ENCODE results near the gene PACSIN1. TPM values are rescaled to one million over a fixed set of nuclear protein-coding genes. Genes with fewer than 3 reads are reported as not detected.

Gene PACSIN1
- total RNA-seq, 1 experiment from 2014 or later = 0.26 TPM

DNA sequence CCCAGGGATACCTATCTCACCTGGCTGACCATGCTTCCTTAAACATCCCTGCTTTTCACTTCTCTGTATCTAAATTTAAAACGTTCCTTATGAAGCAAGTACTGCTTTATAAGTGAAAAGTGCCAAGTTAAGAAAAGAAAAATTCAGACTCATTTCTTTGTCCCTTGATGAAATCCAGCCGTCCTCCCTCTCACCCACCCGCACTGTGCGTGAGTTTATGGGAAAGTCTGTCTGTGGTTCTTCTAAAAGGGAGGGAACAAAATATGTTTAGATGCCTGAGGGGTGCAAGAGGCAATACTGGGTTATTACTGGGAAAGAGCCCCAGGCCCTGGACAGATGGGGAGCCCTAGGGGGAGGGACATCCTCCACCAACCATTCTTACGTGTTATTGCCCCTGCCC lies 59.1 kb downstream of the PACSIN1 start:
- peaks cover 19% of the 10 kb centered on the region for H3K4me1 Mint-ChIP-seq (ENCODE audit: low read depth, unreplicated experiment)
- CTCF ChIA-PET = no interaction called here
- TF ChIP-seq, protein P1, sequence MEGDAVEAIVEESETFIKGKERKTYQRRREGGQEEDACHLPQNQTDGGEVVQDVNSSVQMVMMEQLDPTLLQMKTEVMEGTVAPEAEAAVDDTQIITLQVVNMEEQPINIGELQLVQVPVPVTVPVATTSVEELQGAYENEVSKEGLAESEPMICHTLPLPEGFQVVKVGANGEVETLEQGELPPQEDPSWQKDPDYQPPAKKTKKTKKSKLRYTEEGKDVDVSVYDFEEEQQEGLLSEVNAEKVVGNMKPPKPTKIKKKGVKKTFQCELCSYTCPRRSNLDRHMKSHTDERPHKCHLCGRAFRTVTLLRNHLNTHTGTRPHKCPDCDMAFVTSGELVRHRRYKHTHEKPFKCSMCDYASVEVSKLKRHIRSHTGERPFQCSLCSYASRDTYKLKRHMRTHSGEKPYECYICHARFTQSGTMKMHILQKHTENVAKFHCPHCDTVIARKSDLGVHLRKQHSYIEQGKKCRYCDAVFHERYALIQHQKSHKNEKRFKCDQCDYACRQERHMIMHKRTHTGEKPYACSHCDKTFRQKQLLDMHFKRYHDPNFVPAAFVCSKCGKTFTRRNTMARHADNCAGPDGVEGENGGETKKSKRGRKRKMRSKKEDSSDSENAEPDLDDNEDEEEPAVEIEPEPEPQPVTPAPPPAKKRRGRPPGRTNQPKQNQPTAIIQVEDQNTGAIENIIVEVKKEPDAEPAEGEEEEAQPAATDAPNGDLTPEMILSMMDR (IDR thresholded peaks at IDR 0.05; ENCODE audit: unreplicated experiment) = no peak
- no peaks in the 10 kb centered on the region for H3K9me3 Mint-ChIP-seq (ENCODE audit: low read depth, unreplicated experiment)
- BruUV-seq (replicated peaks) = no TSS peak
- no peaks in the 10 kb centered on the region for H3K36me3 Mint-ChIP-seq (ENCODE audit: insufficient read depth, unreplicated experiment)
- H3K27ac Mint-ChIP-seq (ENCODE audit: unreplicated experiment) = no peak overlapping the region
- intact Hi-C loops (cut with micrococcal nuclease; ENCODE audit: unreplicated experiment) = loop anchor here (5.0 kb wide), 1 partner anchor 63 kb away; no protein-coding TSS in a partner anchor
- DNase-seq = no peak
- H3K27me3 Mint-ChIP-seq (ENCODE audit: unreplicated experiment) = peaks cover 32% of the 10 kb centered on the region
- H3K4me3 Mint-ChIP-seq (ENCODE audit: low read depth, unreplicated experiment) = no peak overlapping the region

DNA sequence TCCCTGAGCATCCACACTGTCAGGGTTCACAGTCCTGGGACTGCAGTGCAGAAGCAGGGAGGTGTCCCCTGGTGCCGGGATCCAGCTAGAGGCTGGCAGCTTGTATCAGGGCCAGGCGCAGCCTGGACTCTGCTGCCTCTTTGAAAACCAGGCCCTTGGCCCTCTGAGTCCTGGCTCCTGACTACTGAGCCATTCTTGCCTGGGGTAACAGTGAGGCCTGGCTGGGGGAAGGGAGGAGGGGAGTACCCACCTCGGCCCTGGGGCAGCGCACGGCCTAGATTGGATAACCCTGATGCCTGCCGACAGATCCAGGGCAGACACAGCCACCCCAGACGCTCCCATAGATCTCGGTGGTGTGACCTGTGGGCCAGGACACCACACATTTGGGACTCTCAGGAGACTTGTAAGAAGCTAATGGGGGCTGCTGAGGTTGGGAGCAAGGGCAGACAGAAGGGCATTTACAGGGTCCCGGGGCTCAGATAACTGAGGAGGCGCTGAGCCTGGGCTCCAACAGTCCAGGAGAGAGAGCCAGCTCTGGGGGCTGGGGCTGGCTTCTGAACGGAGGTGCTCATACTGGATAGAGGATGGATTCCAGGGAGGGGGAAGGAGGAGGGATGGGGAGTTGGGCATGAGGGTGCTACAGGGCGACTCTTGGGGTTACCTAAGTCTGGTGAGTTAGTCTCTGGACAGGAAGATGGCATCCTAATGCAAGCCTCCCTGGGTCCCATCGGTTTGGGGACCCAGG lies 59.7 kb downstream of the PACSIN1 start:
- H3K27ac Mint-ChIP-seq (ENCODE audit: unreplicated experiment) = no peak overlapping the region
- no peak for DNase-seq
- TF ChIP-seq, protein P1 (IDR thresholded peaks at IDR 0.05; ENCODE audit: unreplicated experiment) = no peak
- no peaks in the 10 kb centered on the region for H3K36me3 Mint-ChIP-seq (ENCODE audit: insufficient read depth, unreplicated experiment)
- CTCF ChIA-PET = interaction anchor here (3.3 kb wide), 1 partner anchor 83 kb away, joined by 20 read pairs; no protein-coding TSS in a partner anchor
- intact Hi-C loops (cut with micrococcal nuclease; ENCODE audit: unreplicated experiment) = loop anchor here (5.0 kb wide), 1 partner anchor 63 kb away; no protein-coding TSS in a partner anchor
- H3K4me1 Mint-ChIP-seq (ENCODE audit: low read depth, unreplicated experiment) = peaks cover 21% of the 10 kb centered on the region
- BruUV-seq (replicated peaks) = no TSS peak
- H3K4me3 Mint-ChIP-seq (ENCODE audit: low read depth, unreplicated experiment) = no peak overlapping the region
- peaks cover 31% of the 10 kb centered on the region for H3K27me3 Mint-ChIP-seq (ENCODE audit: unreplicated experiment)
- H3K9me3 Mint-ChIP-seq (ENCODE audit: low read depth, unreplicated experiment) = no peaks in the 10 kb centered on the region

DNA sequence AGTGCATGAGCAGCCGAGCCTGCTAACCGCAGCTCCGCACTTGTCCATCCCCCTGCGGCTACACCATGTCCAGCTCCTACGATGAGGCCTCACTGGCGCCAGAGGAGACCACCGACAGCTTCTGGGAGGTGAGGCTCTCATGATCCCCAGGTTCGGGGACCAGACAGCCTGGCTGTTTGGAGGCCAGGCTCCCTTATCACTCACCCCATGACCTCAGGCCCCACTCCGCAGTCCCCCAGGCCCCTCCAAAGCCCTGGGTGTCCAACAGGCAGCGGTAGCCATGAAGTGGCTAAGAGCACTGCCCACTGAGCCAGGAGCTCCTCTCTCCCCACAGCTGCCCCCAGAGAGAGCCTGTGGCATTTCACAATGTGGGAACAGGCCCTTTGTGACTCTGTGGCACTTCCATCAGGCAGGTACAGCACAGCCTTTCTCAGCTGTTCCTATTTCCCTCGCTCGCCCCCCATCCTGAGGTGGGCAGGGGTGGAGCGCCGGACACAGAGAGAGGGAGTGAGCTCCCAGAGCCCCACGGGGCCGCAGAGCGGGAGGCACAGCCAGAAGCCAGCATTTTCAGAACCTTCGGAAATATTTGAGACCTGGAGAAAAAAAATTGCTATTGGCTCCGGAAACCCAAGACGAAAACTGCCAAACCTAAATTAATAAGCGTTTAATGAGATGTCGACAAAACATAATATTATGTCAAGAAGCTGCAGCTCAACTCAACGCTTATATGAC lies 60.5 kb downstream of the PACSIN1 start:
- Mint-ChIP-seq H3K27ac (ENCODE audit: unreplicated experiment) (no peak overlapping the region), H3K4me3 (ENCODE audit: low read depth, unreplicated experiment) (peak overlapping the region; percentile 22), H3K27me3 (ENCODE audit: unreplicated experiment) (peaks cover 23% of the 10 kb centered on the region), H3K9me3 (ENCODE audit: low read depth, unreplicated experiment) (no peaks in the 10 kb centered on the region), H3K36me3 (ENCODE audit: insufficient read depth, unreplicated experiment) (no peaks in the 10 kb centered on the region), H3K4me1 (ENCODE audit: low read depth, unreplicated experiment) (peaks cover 21% of the 10 kb centered on the region)
- no TSS peak for BruUV-seq (replicated peaks)
- CTCF ChIA-PET = interaction anchor here (1.5 to 3.3 kb wide), 3 partner anchors 20 to 82 kb away, joined by 4 to 20 read pairs (median 6); no protein-coding TSS in a partner anchor
- TF ChIP-seq, protein P1 (IDR thresholded peaks at IDR 0.05; ENCODE audit: unreplicated experiment) = no peak
- intact Hi-C loops (cut with micrococcal nuclease; ENCODE audit: unreplicated experiment) = loop anchor here (5.0 kb wide), 1 partner anchor 64 kb away; no protein-coding TSS in a partner anchor
- DNase-seq = no peak

DNA sequence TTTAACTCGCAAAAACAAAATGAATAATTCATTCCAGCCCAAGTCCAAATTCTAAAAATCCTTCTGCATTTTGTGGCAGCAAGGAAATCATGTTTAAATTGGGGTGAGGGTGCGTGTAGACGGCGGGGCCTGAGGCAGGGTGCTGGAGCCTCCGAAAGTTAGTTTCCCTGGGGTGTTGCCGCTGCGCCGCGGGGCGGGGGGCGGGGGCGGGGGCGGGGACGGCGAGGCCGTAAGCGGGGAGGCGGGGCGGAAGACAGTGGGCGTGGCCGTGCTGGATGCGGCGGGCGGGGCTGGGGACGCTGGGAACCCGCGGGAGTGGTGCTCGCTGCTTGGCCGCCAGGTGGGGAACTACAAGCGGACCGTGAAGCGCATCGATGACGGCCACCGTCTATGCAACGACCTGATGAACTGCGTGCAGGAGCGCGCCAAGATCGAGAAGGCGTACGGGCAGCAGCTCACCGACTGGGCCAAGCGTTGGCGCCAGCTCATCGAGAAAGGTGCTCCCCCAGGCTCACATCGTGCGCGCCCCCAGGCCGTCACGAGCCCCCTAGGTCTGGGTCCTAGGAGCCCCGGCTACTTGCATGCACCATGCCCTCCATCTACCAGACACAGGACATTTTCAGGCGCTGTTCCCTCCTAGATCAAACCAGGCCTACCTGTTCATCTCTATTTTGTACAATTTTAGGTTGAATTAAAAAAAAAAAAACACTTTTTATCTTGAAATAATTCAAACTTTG lies 61.3 kb downstream of the PACSIN1 start:
- TF ChIP-seq, protein P1 (IDR thresholded peaks at IDR 0.05; ENCODE audit: unreplicated experiment) = peak; percentile 87

More for the DNA sequence above, 61.3 kb downstream of the PACSIN1 start:
- BruUV-seq (replicated peaks) = no TSS peak
- H3K27ac Mint-ChIP-seq (ENCODE audit: unreplicated experiment) = no peak overlapping the region
- CTCF ChIA-PET = interaction anchor here (0.6 to 3.3 kb wide), 7 partner anchors 13 to 1689 kb away, joined by 3 to 20 read pairs (median 4); no protein-coding TSS in a partner anchor
- peaks cover 17% of the 10 kb centered on the region for H3K27me3 Mint-ChIP-seq (ENCODE audit: unreplicated experiment)
- DNase-seq = peak; percentile 100
- peaks cover 21% of the 10 kb centered on the region for H3K4me1 Mint-ChIP-seq (ENCODE audit: low read depth, unreplicated experiment)
- peak overlapping the region; percentile 22 for H3K4me3 Mint-ChIP-seq (ENCODE audit: low read depth, unreplicated experiment)
- no peaks in the 10 kb centered on the region for H3K36me3 Mint-ChIP-seq (ENCODE audit: insufficient read depth, unreplicated experiment)
- no peaks in the 10 kb centered on the region for H3K9me3 Mint-ChIP-seq (ENCODE audit: low read depth, unreplicated experiment)
- intact Hi-C loops (cut with micrococcal nuclease; ENCODE audit: unreplicated experiment) = loop anchor here (1.0 to 5.0 kb wide), 2 partner anchors 65 to 82 kb away; no protein-coding TSS in a partner anchor

Measured in Calu3 (cell line).